B cell (primary cell): ENCODE data around the gene BDKRB1.

Experiments
- EZH2 ChIP-seq: IDR thresholded peaks from 2 replicates; pipeline ENCODE4 v1.6.1; 2012; ENCODE audit warnings: borderline replicate concordance, low read depth, mild to moderate bottlenecking, moderate library complexity, low read length; ENCODE audit not compliant: insufficient read depth, poor library complexity, severe bottlenecking
- TF ChIP-seq, protein P1 (sequence below): fragments of 200-600 bp; IDR thresholded peaks from one replicate; pipeline ENCODE4 v1.8.0; 2022; ENCODE audit warnings: antibody characterized with exemption, mild to moderate bottlenecking

DNA sequence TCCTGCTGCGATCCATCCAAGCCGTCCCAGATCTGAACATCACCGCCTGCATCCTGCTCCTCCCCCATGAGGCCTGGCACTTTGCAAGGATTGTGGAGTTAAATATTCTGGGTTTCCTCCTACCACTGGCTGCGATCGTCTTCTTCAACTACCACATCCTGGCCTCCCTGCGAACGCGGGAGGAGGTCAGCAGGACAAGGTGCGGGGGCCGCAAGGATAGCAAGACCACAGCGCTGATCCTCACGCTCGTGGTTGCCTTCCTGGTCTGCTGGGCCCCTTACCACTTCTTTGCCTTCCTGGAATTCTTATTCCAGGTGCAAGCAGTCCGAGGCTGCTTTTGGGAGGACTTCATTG is 8.2 kb downstream of the BDKRB1 start:
- TF ChIP-seq, protein P1, sequence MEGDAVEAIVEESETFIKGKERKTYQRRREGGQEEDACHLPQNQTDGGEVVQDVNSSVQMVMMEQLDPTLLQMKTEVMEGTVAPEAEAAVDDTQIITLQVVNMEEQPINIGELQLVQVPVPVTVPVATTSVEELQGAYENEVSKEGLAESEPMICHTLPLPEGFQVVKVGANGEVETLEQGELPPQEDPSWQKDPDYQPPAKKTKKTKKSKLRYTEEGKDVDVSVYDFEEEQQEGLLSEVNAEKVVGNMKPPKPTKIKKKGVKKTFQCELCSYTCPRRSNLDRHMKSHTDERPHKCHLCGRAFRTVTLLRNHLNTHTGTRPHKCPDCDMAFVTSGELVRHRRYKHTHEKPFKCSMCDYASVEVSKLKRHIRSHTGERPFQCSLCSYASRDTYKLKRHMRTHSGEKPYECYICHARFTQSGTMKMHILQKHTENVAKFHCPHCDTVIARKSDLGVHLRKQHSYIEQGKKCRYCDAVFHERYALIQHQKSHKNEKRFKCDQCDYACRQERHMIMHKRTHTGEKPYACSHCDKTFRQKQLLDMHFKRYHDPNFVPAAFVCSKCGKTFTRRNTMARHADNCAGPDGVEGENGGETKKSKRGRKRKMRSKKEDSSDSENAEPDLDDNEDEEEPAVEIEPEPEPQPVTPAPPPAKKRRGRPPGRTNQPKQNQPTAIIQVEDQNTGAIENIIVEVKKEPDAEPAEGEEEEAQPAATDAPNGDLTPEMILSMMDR, result no peak
- no peak for TF ChIP-seq EZH2
